Astrocyte (in vitro differentiated cells and primary cell): ENCODE results near the gene MBNL1.

Source experiments
- CTCF ChIP-seq: IDR thresholded peaks from 2 replicates; pipeline ENCODE4 v1.5.1; 2011; ENCODE audit warnings: low read depth, mild to moderate bottlenecking, inconsistent platforms, low read length, moderate library complexity; ENCODE audit not compliant: insufficient read depth
- EZH2 ChIP-seq: IDR thresholded peaks from 2 replicates; pipeline ENCODE4 v1.6.1; 2012; ENCODE audit warnings: mild to moderate bottlenecking, low read length, inconsistent platforms; ENCODE audit not compliant: insufficient read depth

GRCh38 chr3:152276681-152277080, 8.0 kb downstream of the MBNL1 start:
- TF ChIP-seq CTCF, result no peak
- TF ChIP-seq EZH2, result no peak
